ENCODE results near the gene SYCP2L. TPM values are rescaled to one million over a fixed set of nuclear protein-coding genes. Genes with fewer than 3 reads are reported as not detected.

SYCP2L gene
- total and polyA plus RNA-seq, 9 of the 15 experiments (the other 6 are each of a cell fraction or from before 2014, with no cell fraction given), result 12.4 to 46.9 (median 22.0) TPM

- TF ChIP-seq TCF3 (CRISPR knock-in tag; IDR thresholded peaks at IDR 0.05) (no peak; the same call in 1 of the 2 replicates), GMEB1 (CRISPR knock-in tag; IDR thresholded peaks at IDR 0.05) (no peak), XRCC3 (IDR thresholded peaks at IDR 0.05) (no peak), SNIP1 (IDR thresholded peaks at IDR 0.05; ENCODE audit: low read depth) (peak; percentile 46; the same call in 1 of the 2 replicates), ARID2 (IDR thresholded peaks at IDR 0.05) (no peak), FOSL1 (tag; conservative IDR thresholded peaks at IDR 0.05) (no peak), CTCF (IDR thresholded peaks at IDR 0.05 in 2 of 3, conservative IDR thresholded peaks at IDR 0.05 in 1 of 3; ENCODE audit: insufficient read depth in 2 of 3, low read depth in 1 of 3, low read length in 3 of 3) (peak; percentile 74 to 89 (median 83)), LARP7 (IDR thresholded peaks at IDR 0.05) (no peak; the same call in 1 of the 2 replicates), ZZZ3 (IDR thresholded peaks at IDR 0.05) (no peak), ZNF12 (CRISPR knock-in tag; IDR thresholded peaks at IDR 0.05) (peak; percentile 91), CLOCK (CRISPR knock-in tag; IDR thresholded peaks at IDR 0.05; ENCODE audit: borderline replicate concordance) (no peak), ZBTB9 (CRISPR knock-in tag; IDR thresholded peaks at IDR 0.05) (no peak; the same call in 1 of the 2 replicates), PML (IDR thresholded peaks at IDR 0.05; ENCODE audit: low read length) (peak; percentile 81), KDM1A (IDR thresholded peaks at IDR 0.05) (no peak), RAD51 (IDR thresholded peaks at IDR 0.05; ENCODE audit: borderline replicate concordance, low read depth) (peak; percentile 24; the same call in 1 of the 2 replicates), HNRNPUL1 (IDR thresholded peaks at IDR 0.05; ENCODE audit: low read length) (no peak), SUPT5H (IDR thresholded peaks at IDR 0.05) (peak; percentile 94), NCOA6 (IDR thresholded peaks at IDR 0.05) (no peak), DMBX1 (CRISPR knock-in tag; IDR thresholded peaks at IDR 0.05; ENCODE audit: borderline replicate concordance) (no peak)
Observed at GRCh38 chr6:10886691-10887502, at the start of gene SYCP2L (continued).
